Memory B cell (primary cell): ENCODE measurements around the gene S1PR1.

Experiments used
- ATAC-seq: fragments of 150-1000 bp; cut with Tn5 transposase; 2 replicates; pipeline ENCODE4 v1.10.0; 2021; ENCODE audit warnings: low read depth, mild to moderate bottlenecking, moderate library complexity
- DNase-seq, 2 donors: peaks; one replicate each; pipeline ENCODE4 v3.0.0; 2022; ENCODE audit warnings: low spot score in 2 of 2
- H3K27ac Mint-ChIP-seq: one replicate; pipeline ENCODE4 v1.8.0; 2022; ENCODE audit warnings: mild to moderate bottlenecking, moderate library complexity, mixed read lengths
- H3K27me3 Mint-ChIP-seq: one replicate; pipeline ENCODE4 v1.8.0; 2022; ENCODE audit warnings: mixed read lengths
- H3K36me3 Mint-ChIP-seq: one replicate; pipeline ENCODE4 v1.8.0; 2022; ENCODE audit warnings: mild to moderate bottlenecking, mixed read lengths
- H3K4me1 Mint-ChIP-seq: one replicate; pipeline ENCODE4 v1.8.0; 2022; ENCODE audit warnings: mixed read lengths
- H3K4me3 Mint-ChIP-seq: one replicate; pipeline ENCODE4 v1.8.0; 2022; ENCODE audit warnings: mild to moderate bottlenecking, moderate library complexity, mixed read lengths
- H3K9me3 Mint-ChIP-seq: one replicate; pipeline ENCODE4 v1.8.0; 2022; ENCODE audit warnings: mixed read lengths

The S1PR1 gene

GRCh38 chr1:101285922-101286570 lies 49.2 kb downstream of the S1PR1 start:
- Mint-ChIP-seq H3K4me1 (peaks cover 10% of the 10 kb centered on the region), H3K4me3 (no peak overlapping the region), H3K36me3 (no peaks in the 10 kb centered on the region), H3K9me3 (no peaks in the 10 kb centered on the region), H3K27me3 (no peaks in the 10 kb centered on the region), H3K27ac (no peak overlapping the region)
- ATAC-seq (no peak), DNase-seq (no peak)

GRCh38 chr1:101288491-101288944 lies 51.7 kb downstream of the S1PR1 start:
- peaks cover 23% of the 10 kb centered on the region for H3K4me1 Mint-ChIP-seq
- H3K27me3 Mint-ChIP-seq, result no peaks in the 10 kb centered on the region
- peak; percentile 73 for ATAC-seq
- peak; percentile 56 to 68 for DNase-seq
- H3K4me3 Mint-ChIP-seq, result no peak overlapping the region
- no peaks in the 10 kb centered on the region for H3K9me3 Mint-ChIP-seq
- no peaks in the 10 kb centered on the region for H3K36me3 Mint-ChIP-seq
- H3K27ac Mint-ChIP-seq, result peak overlapping the region; percentile 54

GRCh38 chr1:101290119-101290921 lies 53.5 kb downstream of the S1PR1 start:
- H3K27ac Mint-ChIP-seq, result peak overlapping the region; percentile 31
- H3K36me3 Mint-ChIP-seq, result no peaks in the 10 kb centered on the region
- no peaks in the 10 kb centered on the region for H3K27me3 Mint-ChIP-seq
- no peaks in the 10 kb centered on the region for H3K9me3 Mint-ChIP-seq
- ATAC-seq, result peak; percentile 21
- DNase-seq, result no peak
- peaks cover 29% of the 10 kb centered on the region for H3K4me1 Mint-ChIP-seq
- no peak overlapping the region for H3K4me3 Mint-ChIP-seq
